Measurements from ENCODE around the gene PAWR. TPM values are rescaled to one million over a fixed set of nuclear protein-coding genes. Genes with fewer than 3 reads are reported as not detected.

The PAWR gene
- total and polyA plus RNA-seq, 2 experiments from 2014 or later: 149 to 180 TPM

DNA sequence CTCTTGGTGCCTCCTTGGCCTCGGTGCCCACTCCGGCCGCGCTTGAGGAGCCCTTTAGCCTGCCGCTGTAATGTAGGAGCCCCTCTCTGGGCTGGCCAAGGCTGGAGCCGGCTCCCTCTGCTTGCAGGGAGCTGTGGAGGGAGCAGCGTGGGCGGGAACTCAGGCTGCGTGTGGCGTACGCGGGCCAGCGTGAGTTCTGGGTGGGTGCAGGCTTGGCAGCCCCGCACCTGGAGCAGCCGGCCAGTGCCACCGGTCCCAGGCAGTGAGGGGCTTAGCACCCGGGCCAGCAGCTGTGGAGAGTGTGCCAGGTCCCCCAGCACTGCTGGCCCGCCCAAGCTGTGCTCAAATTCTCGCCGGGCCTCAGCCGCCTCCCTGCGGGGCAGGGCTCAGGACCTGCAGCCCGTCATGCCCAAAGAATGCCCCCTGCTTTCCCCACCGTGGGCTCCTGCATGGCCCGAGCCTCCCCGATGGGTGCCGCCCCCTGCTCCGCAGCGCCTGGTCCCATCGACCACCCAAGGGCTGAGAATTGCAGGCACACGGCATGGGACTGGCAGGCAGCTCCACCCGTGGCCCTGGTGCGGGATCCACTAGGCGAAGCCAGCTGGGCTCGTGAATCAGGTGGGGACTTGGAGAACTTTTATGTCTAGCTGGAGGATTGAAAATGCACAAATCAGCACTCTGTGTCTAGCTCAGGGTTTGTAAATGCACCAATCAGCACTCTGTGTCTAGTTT lies 129.2 kb downstream of the PAWR start:
- ATAC-seq: no peak

GRCh38 chr12:79560225-79560889 lies 130.4 kb downstream of the PAWR start:
- DNase-seq (ENCODE audit: low spot score) (no peak), ATAC-seq (no peak)
- H3K27ac ChIP-seq (ENCODE audit: low read depth): 0 out of 2 replicates have a peak overlapping the region, but pooled peaks have one; percentile 23
- no peak overlapping the region for H2AFZ ChIP-seq
- H3K4me3 ChIP-seq: no peak overlapping the region
- peaks cover 35% of the 10 kb centered on the region for H3K4me1 ChIP-seq (ENCODE audit: insufficient read depth)
- H3F3A ChIP-seq (replicated peaks; ENCODE audit: low read depth): peaks cover 4% of the 10 kb centered on the region; the same call in 1 of the 2 replicates
- H3K9me2 ChIP-seq (ENCODE audit: insufficient read depth): no peaks in the 10 kb centered on the region
- H3K36me3 Mint-ChIP-seq (ENCODE audit: low read depth): peaks cover 79% of the 10 kb centered on the region
- H3K4me2 ChIP-seq: no peak overlapping the region
- 0 out of 2 replicates have a peak, but pooled peaks cover 8% of the 10 kb centered on the region for H3K79me2 ChIP-seq (replicated peaks; ENCODE audit: insufficient read depth)
- peaks cover 40% of the 10 kb centered on the region for H3K36me3 ChIP-seq (ENCODE audit: insufficient read depth)
- H3K27ac Mint-ChIP-seq: no peak overlapping the region
- H3K27me3 ChIP-seq (ENCODE audit: insufficient read depth): no peaks in the 10 kb centered on the region
- H3K27me3 Mint-ChIP-seq (ENCODE audit: insufficient read depth, low read depth, poor library complexity): peaks cover 8% of the 10 kb centered on the region
- H3K4me3 Mint-ChIP-seq: no peak overlapping the region
- H3K9me3 Mint-ChIP-seq: peaks cover 63% of the 10 kb centered on the region
- H4K20me1 ChIP-seq (replicated peaks; ENCODE audit: insufficient read depth): no peaks in the 10 kb centered on the region
- H3K4me1 Mint-ChIP-seq: peaks cover 30% of the 10 kb centered on the region
- no peak for TF ChIP-seq ETS1 (IDR thresholded peaks at IDR 0.05)
- TF ChIP-seq POLR2AphosphoS5 (IDR thresholded peaks at IDR 0.05; ENCODE audit: low read depth): no peak
- no peak for TF ChIP-seq EZH2 (IDR thresholded peaks at IDR 0.05; ENCODE audit: low read depth, unreplicated experiment)
- no peak for TF ChIP-seq REST (IDR thresholded peaks at IDR 0.05; ENCODE audit: unreplicated experiment)
- no peak for TF ChIP-seq JUNB (IDR thresholded peaks at IDR 0.05; ENCODE audit: unreplicated experiment)
- TF ChIP-seq, protein P1, sequence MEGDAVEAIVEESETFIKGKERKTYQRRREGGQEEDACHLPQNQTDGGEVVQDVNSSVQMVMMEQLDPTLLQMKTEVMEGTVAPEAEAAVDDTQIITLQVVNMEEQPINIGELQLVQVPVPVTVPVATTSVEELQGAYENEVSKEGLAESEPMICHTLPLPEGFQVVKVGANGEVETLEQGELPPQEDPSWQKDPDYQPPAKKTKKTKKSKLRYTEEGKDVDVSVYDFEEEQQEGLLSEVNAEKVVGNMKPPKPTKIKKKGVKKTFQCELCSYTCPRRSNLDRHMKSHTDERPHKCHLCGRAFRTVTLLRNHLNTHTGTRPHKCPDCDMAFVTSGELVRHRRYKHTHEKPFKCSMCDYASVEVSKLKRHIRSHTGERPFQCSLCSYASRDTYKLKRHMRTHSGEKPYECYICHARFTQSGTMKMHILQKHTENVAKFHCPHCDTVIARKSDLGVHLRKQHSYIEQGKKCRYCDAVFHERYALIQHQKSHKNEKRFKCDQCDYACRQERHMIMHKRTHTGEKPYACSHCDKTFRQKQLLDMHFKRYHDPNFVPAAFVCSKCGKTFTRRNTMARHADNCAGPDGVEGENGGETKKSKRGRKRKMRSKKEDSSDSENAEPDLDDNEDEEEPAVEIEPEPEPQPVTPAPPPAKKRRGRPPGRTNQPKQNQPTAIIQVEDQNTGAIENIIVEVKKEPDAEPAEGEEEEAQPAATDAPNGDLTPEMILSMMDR (conservative IDR thresholded peaks at IDR 0.05; ENCODE audit: low read depth in 2 of 2): no peak
- TF ChIP-seq NANOG (IDR thresholded peaks at IDR 0.05; ENCODE audit: borderline replicate concordance): no peak
- no peak for TF ChIP-seq EZH2phosphoT487 (IDR thresholded peaks at IDR 0.05; ENCODE audit: unreplicated experiment)
- TF ChIP-seq CREB1 (CRISPR knock-in tag; IDR thresholded peaks at IDR 0.05; ENCODE audit: low read depth): no peak
- TF ChIP-seq ZNF114 (CRISPR knock-in tag; IDR thresholded peaks at IDR 0.05): no peak
- TF ChIP-seq STAT1 (IDR thresholded peaks at IDR 0.05; ENCODE audit: unreplicated experiment): no peak

More for the DNA sequence above, 129.2 kb downstream of the PAWR start:
- Mint-ChIP-seq H3K9me3 (peaks cover 73% of the 10 kb centered on the region), H3K4me1 (peaks cover 26% of the 10 kb centered on the region), H3K27ac (no peak overlapping the region), H3K27me3 (ENCODE audit: insufficient read depth, low read depth, poor library complexity) (peaks cover 12% of the 10 kb centered on the region), H3K4me3 (no peak overlapping the region), H3K36me3 (ENCODE audit: low read depth) (peaks cover 83% of the 10 kb centered on the region)
- Histone ChIP-seq H3K4me1 (ENCODE audit: insufficient read depth) (peaks cover 27% of the 10 kb centered on the region), H4K20me1 (replicated peaks; ENCODE audit: insufficient read depth) (no peaks in the 10 kb centered on the region), H3K4me2 (no peak overlapping the region), H3K79me2 (replicated peaks; ENCODE audit: insufficient read depth) (0 out of 2 replicates have a peak, but pooled peaks cover 15% of the 10 kb centered on the region), H3K27me3 (ENCODE audit: insufficient read depth) (no peaks in the 10 kb centered on the region), H3F3A (replicated peaks; ENCODE audit: low read depth) (peaks cover 4% of the 10 kb centered on the region; the same call in 1 of the 2 replicates), H3K9me2 (ENCODE audit: insufficient read depth) (no peaks in the 10 kb centered on the region), H3K27ac (ENCODE audit: low read depth) (no peak overlapping the region), H2AFZ (no peak overlapping the region), H3K36me3 (ENCODE audit: insufficient read depth) (peaks cover 52% of the 10 kb centered on the region), H3K4me3 (no peak overlapping the region)
- DNase-seq (ENCODE audit: low spot score): peak; percentile 26
- TF ChIP-seq ETS1 (IDR thresholded peaks at IDR 0.05) (no peak), ZNF331 (CRISPR knock-in tag; IDR thresholded peaks at IDR 0.05; ENCODE audit: low read depth) (no peak), STAT1 (IDR thresholded peaks at IDR 0.05; ENCODE audit: unreplicated experiment) (no peak), ZNF114 (CRISPR knock-in tag; IDR thresholded peaks at IDR 0.05) (no peak)
